Posterior vena cava (tissue), 2 donors: ENCODE results near the gene MPZL1. TPM values are rescaled to one million over a fixed set of nuclear protein-coding genes. Genes with fewer than 3 reads are reported as not detected.

Experiments used
- DNase-seq: peaks from one replicate; pipeline ENCODE4 v3.0.0-alpha.2; 2020; ENCODE audit warnings: low spot score
- intact Hi-C, 2 donors: fragments of 100-400 bp; cut with DNase I; formaldehyde crosslinking; loops; one replicate each; pipeline versions ENCODE4 v1.14.1 to v1.14.2; 2022 to 2023
- long read RNA-seq, 2 donors: library from polyadenylated mRNA; unstranded; transcript quantifications; one replicate each; pipeline ENCODE4 v2.0.0, GENCODE V29; 2020 to 2021
- total RNA-seq, 2 donors: library from RNA; stranded (reverse); fragmentation: NEBNext Ultra II Directional; extraction: Animal tissue kit (Norgen Biotek cat#: 25700); gene quantifications; one replicate each; pipeline ENCODE4 v1.2.1, GENCODE V29; 2021
- donor health status: DM: yes; HTN: yes; CAD: no.
- donor health status: DM: yes; HTN: yes; CAD: no.

Gene MPZL1
- 100 to 1,000 TPM; 120 to 146 TPM for total RNA-seq
- long read RNA-seq, donor 1, full-length matches to known transcripts = 40 of 67 reads
- long read RNA-seq, donor 1, partial matches to known transcripts = 12 of 67 reads
- long read RNA-seq, donor 1, other reads (novel, unspliced or antisense) = 15 of 67 reads
- long read RNA-seq, donor 2, full-length matches to known transcripts = 50 of 84 reads
- long read RNA-seq, donor 2, partial matches to known transcripts = 3 of 84 reads
- long read RNA-seq, donor 2, other reads (novel, unspliced or antisense) = 31 of 84 reads

GRCh38 chr1:167721617-167722151 is at the start of gene MPZL1:
MPZL1 (plus strand) TSS chr1:167721982; CDS start chr1:167722152, 170 bp downstream.
- intact Hi-C loops = loop anchor here (5.0 kb wide), 1 partner anchor 76 kb away; no protein-coding TSS in a partner anchor
- DNase-seq = peak; percentile 99

DNA sequence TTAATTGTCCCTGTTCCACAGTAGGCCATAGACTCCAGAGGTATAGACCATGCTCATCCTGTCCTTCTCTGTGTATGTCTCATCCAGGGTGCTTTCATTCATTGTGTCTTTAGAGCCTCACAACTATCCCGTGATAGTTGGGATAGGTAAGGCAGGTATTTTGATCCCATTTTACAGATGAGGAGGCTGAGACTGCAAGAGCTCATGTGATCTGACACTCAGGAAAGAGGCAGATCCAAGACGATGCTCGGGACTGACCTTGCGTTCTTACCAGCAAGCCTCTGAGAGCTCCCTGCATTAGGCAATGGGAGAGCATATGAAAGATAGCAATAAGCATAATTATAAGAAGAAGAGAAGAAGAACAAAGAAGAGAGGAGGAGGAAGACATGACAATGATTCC is 49.0 kb upstream of the MPZL1 start:
- DNase-seq = no peak
- intact Hi-C loops = no loop called here

DNA sequence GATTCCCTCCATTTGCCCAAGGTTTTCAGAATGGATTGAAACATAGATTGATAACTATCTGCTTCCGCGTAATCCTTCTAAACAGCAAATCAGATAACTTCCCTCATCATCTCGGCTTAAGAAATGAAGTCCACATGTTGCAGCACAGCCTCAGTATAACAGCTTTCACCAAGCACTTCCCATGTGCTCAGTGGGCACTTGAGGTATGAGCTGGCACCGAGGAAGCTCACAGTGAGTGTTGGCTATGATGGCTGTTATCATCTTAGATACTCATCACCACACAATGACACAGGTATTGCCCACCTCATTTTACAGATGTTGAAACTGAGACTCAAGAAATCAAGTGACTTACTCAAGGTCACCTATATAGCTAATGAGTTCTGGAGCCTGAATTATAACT is 48.5 kb upstream of the MPZL1 start:
- intact Hi-C loops = no loop called here
- no peak for DNase-seq

DNA sequence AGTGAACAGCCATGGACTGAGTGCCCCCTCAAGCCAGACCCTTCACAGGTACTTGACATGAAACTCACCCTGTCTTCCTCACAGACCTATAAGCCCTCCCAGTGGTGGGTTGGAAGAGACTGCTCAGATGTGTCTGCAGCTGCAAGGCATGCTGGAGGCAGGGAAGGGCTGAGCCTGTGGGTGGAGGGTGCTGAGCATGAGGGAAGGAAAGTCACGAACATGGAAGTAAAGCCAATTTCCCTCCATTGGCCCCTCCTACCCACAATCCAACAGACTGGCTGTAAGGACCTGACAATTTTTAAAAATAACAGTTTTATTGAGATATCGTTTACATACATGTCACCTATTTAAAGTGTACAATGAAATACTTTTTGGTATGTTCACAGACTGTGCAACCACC is 47.6 kb upstream of the MPZL1 start:
- intact Hi-C loops = no loop called here
- DNase-seq = no peak

GRCh38 chr1:167675440-167675839 is 46.3 kb upstream of the MPZL1 start:
- intact Hi-C loops = no loop called here
- no peak for DNase-seq

GRCh38 chr1:167676205-167676915 is 45.4 kb upstream of the MPZL1 start:
- intact Hi-C loops = no loop called here
- no peak for DNase-seq

DNA sequence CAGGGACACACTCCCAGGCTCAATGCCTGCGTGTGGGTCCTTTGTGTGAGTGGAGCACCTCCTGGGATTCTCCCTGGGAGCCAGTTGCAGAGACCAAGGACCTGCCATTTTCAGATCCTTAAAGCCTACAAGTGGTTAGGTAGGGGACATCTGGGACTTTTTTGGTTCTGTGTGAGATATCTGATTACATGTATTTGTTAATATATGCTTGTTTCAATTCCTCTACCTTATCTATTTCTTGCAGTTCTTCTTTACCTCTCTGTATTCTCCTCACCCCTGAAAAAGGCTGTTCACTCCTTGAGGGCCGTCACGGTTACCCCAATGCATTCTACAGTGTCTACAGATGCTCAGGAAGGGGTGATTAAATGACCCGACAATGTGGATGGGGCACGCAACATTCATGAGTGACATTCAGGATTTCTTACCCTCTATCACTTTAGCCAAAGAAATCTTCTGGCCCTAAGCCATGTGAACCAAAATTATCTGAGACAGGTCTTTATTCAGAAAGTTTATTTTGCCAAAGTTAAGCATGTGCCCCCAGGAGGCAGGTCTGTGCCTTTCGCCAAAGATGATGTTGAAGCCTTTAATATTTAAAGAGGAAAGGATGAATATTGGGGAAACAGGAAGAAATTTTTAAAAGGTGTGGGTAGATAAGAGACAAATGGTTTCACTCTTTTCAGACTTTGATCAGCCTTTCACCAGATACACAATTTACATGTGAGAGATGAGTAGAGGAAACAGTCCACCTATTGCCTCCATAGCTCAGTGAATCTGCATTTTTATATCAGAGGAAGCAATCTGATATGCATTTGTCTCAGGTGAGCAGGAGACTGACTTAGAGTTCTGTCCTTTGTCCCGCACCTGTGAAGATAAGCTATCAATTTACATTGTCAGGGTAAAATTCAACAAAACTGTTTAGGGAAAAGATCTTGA is 44.6 kb upstream of the MPZL1 start:
- intact Hi-C loops = no loop called here
- no peak for DNase-seq

DNA sequence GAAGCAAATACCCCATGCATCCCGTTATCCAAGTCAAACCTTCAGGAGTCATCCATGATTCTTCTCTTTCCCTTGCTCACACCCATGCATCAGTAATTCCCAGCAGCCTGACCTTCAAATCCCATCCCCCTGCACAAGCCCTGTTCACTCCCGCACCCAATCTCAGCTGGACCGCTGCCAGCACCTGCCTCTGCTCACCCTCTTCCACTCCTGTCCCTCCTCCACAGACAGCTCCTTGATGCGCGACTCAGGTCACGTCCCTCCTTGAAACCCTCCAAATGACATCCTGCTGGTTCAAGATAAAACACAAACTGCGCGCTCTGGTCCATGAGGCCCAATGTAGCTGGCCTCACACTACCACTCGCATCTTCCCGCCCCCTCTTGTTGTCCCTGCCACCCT is 43.4 kb upstream of the MPZL1 start:
- DNase-seq = no peak
- intact Hi-C loops = no loop called here

DNA sequence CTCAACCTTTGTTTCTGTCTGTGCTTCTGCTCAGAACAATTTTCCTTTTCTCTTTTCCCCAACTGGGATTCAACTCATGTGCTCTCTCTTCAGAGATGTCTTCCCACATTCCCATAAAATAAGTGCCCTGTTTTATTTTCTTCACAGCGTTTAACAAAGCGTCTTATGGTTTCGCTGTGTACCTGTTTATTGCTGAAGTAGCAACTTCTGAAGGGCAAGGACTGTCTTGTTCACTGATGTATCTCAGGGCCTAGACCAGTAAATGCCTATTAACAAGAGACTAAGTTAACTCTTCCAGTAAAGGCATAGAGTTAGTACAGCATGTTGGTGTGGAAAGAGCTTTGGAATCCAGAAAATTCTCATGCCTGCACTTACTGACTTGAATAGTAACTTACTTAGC is 42.9 kb upstream of the MPZL1 start:
- DNase-seq = no peak
- intact Hi-C loops = no loop called here

- peak; percentile 54 for DNase-seq
- intact Hi-C loops = loop anchor here (5.0 to 10.0 kb wide), 2 partner anchors 45 to 77 kb away; partner anchors contain the start of gene RCSD1 (in 1 of the 2)
These were observed 42.1 kb upstream of the MPZL1 start for GRCh38 chr1:167679714-167680113.

DNA sequence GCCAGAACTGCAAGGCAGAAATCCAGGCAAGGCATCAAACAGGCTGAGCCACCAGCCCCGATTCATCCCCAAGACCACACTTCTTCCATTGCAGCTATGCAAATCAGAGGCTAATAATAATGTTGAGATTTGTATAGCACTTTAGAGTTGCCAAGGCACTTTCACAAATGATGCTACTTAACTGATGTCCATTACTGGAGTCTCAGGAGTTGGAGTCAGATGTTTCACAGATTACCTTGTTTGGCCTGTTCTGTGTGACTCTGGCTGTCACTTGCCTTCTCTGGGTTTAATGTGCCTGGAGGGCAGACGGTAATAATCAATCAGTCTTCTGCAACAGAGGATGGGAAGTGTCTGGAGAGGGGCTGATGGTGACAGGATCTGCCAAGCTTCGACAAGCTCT is 40.8 kb upstream of the MPZL1 start:
- intact Hi-C loops = loop anchor here (5.0 to 10.0 kb wide), 2 partner anchors 46 to 79 kb away; partner anchors contain the start of gene RCSD1 (in 1 of the 2)
- DNase-seq = no peak

DNA sequence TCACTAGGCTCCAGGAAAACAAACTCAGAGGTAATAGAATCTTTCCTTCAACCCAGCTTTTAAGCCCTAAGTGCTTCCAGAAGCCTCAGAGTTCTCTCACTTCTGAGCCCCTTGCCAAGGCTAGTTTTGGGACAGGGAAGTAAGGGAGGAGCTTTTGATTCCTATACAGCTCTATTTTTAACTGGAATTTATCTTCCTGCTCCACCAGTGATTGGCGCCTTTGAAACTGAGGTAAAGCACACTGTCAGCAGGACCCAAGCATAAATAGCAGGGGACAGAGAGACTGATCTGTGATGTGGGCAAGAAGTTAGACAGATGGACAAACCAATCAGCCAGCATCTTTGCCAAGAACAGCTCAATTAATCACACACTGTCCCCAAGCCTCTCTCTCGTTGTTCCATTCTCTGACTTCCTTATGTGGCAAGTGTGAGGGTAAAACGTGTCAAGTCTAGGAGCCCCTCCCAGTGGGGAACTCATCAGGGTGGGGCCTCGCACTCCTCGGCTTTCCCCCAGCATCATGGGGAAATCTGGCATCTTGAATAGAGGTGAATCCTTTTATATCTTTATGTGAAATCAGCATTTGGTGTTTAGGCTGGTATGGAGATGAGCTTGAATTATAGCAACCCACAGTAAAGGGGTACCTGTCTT is 40.2 kb upstream of the MPZL1 start:
- intact Hi-C loops = loop anchor here (5.0 to 10.0 kb wide), 2 partner anchors 47 to 79 kb away; partner anchors contain the start of gene RCSD1 (in 1 of the 2)
- no peak for DNase-seq

DNA sequence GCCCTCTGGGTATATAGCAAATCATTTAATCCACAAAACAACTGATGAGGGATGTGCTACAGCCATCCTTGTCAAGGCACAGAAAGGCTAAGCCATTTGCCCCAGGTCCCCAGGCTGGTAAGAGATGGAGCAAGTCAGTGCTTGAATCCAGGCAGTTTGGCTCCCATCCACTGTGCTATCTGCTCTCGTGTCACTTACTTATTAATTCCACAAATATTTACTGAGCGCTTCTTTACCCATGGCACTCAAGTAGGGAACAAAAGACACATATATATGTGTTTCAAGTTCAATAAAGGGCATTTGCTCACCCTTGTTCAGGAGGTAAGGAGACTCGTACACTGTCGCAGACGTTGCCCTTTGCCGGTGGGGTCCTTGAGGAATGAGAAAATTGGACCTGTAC is 38.6 kb upstream of the MPZL1 start:
- intact Hi-C loops = loop anchor here (5.0 to 10.0 kb wide), 2 partner anchors 48 to 81 kb away; partner anchors contain the start of gene RCSD1 (in 1 of the 2)
- DNase-seq = no peak

DNA sequence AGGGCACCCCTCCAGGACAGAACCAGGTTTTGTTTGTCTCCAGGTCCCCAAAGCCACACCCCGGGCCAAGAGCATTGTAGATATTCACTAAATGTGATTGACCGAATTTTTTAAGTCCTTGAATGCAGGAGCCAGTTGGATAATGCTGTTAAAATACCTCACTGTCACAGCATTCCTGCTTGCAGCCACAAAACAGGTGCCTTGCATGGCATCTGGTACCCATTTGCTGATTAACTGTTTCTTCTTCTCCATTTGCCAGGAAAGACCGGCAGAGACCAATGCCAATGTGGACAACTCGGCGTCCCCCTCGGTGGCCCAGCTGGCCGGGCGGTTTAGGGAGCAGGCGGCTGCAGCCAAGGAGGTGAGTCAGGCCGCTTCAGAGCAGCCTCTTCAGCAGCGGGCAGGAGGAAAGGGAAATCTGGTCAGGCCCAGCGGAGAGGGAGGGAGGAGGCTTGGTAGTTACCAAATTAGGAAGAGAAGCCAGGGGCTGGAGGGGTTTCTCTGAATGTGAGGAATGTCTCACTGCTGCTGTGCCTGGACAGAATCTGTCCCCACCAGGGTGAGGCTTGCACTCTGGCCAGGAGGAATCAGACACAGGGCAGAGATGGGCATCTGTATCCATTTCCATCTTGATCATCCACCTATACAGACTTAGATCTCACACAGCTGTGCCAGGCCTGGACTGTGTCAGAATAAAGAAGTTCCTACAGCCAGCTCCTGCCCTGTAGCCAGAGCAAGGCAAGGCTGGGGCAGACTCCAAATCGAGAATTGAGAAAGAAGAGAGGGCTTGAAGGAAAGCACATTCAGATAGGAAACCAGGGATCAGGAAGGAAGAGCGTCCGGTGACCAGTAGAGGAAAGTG is 37.9 kb upstream of the MPZL1 start:
- intact Hi-C loops = loop anchor here (5.0 to 10.0 kb wide), 2 partner anchors 49 to 82 kb away; partner anchors contain the start of gene RCSD1 (in 1 of the 2)

DNA sequence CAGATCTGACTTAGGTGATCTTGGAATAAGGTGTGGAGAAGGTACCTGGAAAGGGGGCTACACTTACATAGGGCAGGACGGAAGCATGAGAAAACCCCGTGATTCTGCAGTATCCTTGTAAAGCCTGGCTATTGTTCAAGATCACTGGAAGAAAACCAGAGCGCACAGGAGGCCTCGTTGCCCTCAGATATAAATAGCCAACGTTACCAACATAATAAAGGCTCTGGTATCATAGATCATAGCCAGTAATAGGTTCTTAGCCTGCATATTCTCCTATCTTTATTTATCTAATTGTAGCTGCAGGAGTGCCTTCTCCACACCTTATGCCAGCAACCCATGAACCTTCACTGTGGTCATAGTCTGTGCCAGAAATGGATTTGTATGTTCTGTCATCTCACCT is 35.9 kb upstream of the MPZL1 start:
- intact Hi-C loops = loop anchor here in 1 of 2 donors (5.0 to 10.0 kb wide), 2 partner anchors 51 to 84 kb away; partner anchors contain the start of gene RCSD1
- DNase-seq = no peak

More for the DNA sequence above, 37.9 kb upstream of the MPZL1 start:
- DNase-seq = no peak

- intact Hi-C loops = loop anchor here in 1 of 2 donors (5.0 to 10.0 kb wide), 2 partner anchors 53 to 86 kb away; partner anchors contain the start of gene RCSD1
- no peak for DNase-seq
These were observed 33.8 kb upstream of the MPZL1 start for GRCh38 chr1:167687919-167688519.

DNA sequence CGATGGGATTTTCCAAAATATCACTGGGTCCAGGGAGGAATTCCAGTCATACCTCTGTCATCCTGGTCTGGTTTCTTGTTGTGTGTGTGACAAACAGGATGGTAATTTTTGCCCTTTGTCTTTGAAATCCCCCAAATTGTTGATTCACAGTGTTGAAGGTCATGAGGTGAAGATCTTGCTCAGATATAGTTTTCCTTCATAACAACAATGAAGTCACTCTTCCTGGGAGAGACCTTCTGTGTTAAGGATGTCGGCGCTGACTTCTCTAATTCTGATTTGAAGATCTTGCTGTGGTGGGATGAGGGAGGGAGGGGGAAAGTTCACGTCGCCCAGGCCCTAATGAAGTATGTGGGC is 32.2 kb upstream of the MPZL1 start:
- no peak for DNase-seq
- intact Hi-C loops = loop anchor here in 1 of 2 donors (5.0 to 10.0 kb wide), 2 partner anchors 55 to 87 kb away; partner anchors contain the start of gene RCSD1
